IMR-90 (cell line): ENCODE results near the gene QSER1. TPM values are rescaled to one million over a fixed set of nuclear protein-coding genes. Genes with fewer than 3 reads are reported as not detected.

Experiments used
- ATAC-seq: fragments of 200-7000 bp; cut with Tn5 transposase; 2 replicates; pipeline ENCODE4 v1.9.1; 2020; ENCODE audit warnings: low read depth, mild to moderate bottlenecking, moderate library complexity
- BruUV-seq: library from RNA; stranded (reverse); fragments of 400-500 nt; replicated peaks from 2 replicates; lab custom pipeline; 2021; lab: Mats Ljungman, UMichigan
- CTCF ChIA-PET: fragments of 300-600 bp; formaldehyde crosslinking; extraction: SDS; loops from one replicate; lab custom pipeline; 2021; ENCODE audit warnings: antibody characterized with exemption; lab: Yijun Ruan, JAX
- POLR2A ChIA-PET: fragments of 300-600 bp; sonication (Branson Sonifier 250); formaldehyde crosslinking; loops from one replicate; lab custom pipeline; 2022; ENCODE audit warnings: antibody characterized with exemption; ENCODE audit not compliant: unreplicated experiment; lab: Charles Lee
- DNase-seq: peaks from one replicate; pipeline ENCODE4 v3.0.0; 2013
- H2AFZ ChIP-seq: replicated peaks from 2 replicates; pipeline ENCODE3; 2013; ENCODE audit warnings: low read length, mild to moderate bottlenecking; ENCODE audit not compliant: poor library complexity
- H2AK5ac ChIP-seq: 2 replicates; pipeline ENCODE4 v1.6.1; 2013; ENCODE audit warnings: low read depth, low read length, inconsistent platforms
- H2AK9ac ChIP-seq: replicated peaks from 2 replicates; pipeline ENCODE3; 2013; ENCODE audit warnings: mild to moderate bottlenecking, low read depth, low read length, moderate library complexity; ENCODE audit not compliant: poor library complexity
- H2BK120ac ChIP-seq: 2 replicates; pipeline ENCODE4 v1.6.1; 2013; ENCODE audit warnings: low read depth, low read length, inconsistent platforms
- H2BK15ac ChIP-seq: 3 replicates; pipeline ENCODE4 v1.6.1; 2013; ENCODE audit warnings: low read depth, low read length, inconsistent platforms
- H2BK20ac ChIP-seq: 2 replicates; pipeline ENCODE4 v1.6.1; 2013; ENCODE audit warnings: low read depth, mild to moderate bottlenecking, inconsistent platforms, low read length, moderate library complexity
- H2BK5ac ChIP-seq: 2 replicates; pipeline ENCODE4 v1.6.1; 2013; ENCODE audit warnings: mild to moderate bottlenecking, low read depth, low read length, inconsistent platforms; ENCODE audit not compliant: poor library complexity, severe bottlenecking
- H3K14ac ChIP-seq: replicated peaks from 2 replicates; pipeline ENCODE4 v1.6.1; 2013; ENCODE audit warnings: low read depth, low read length, inconsistent platforms
- H3K18ac ChIP-seq: 2 replicates; pipeline ENCODE4 v1.6.1; 2013; ENCODE audit warnings: low read depth, low read length, control low read depth
- H3K23ac ChIP-seq: 2 replicates; pipeline ENCODE4 v1.6.1; 2013; ENCODE audit warnings: low read depth, low read length, inconsistent platforms
- H3K27ac ChIP-seq: 2 replicates; pipeline ENCODE4 v1.5.1; 2013; ENCODE audit warnings: mild to moderate bottlenecking, control low read depth, low read length; ENCODE audit not compliant: insufficient read depth
- H3K27me3 ChIP-seq: 2 replicates; pipeline ENCODE4 v1.6.1; 2013; ENCODE audit warnings: low read length; ENCODE audit not compliant: control insufficient read depth, insufficient read depth
- H3K36me3 ChIP-seq: 2 replicates; pipeline ENCODE4 v1.6.1; 2013; ENCODE audit warnings: low read length, mixed read lengths; ENCODE audit not compliant: control insufficient read depth, insufficient read depth
- H3K4ac ChIP-seq: 2 replicates; pipeline ENCODE4 v1.6.1; 2013; ENCODE audit warnings: low read depth, low read length, inconsistent platforms
- H3K4me1 ChIP-seq: 2 replicates; pipeline ENCODE4 v1.6.1; 2013; ENCODE audit warnings: low read length, mixed read lengths; ENCODE audit not compliant: control insufficient read depth, insufficient read depth
- H3K4me2 ChIP-seq: 2 replicates; pipeline ENCODE4 v1.6.1; 2013; ENCODE audit warnings: low read depth, mild to moderate bottlenecking, control low read depth, low read length, moderate library complexity
- H3K4me3 ChIP-seq: 2 replicates; pipeline ENCODE4 v1.5.1; 2013; ENCODE audit warnings: low read depth, mild to moderate bottlenecking, control low read depth, low read length, moderate library complexity; ENCODE audit not compliant: insufficient read depth
- H3K56ac ChIP-seq: 2 replicates; pipeline ENCODE4 v1.6.1; 2013; ENCODE audit warnings: low read length, inconsistent platforms; ENCODE audit not compliant: insufficient read depth; ENCODE audit errors: extremely low read depth
- H3K79me1 ChIP-seq, 2 experiments: 2 replicates each; pipeline ENCODE4 v1.6.1; 2013; ENCODE audit warnings: low read length in 2 of 2, inconsistent platforms in 1 of 2, low read depth in 1 of 2
- H3K9ac ChIP-seq: 2 replicates; pipeline ENCODE4 v1.6.1; 2013; ENCODE audit warnings: low read depth, low read length, control low read depth
- H3K9me1 ChIP-seq: 2 replicates; pipeline ENCODE4 v1.6.1; 2013; ENCODE audit warnings: low read length, inconsistent platforms; ENCODE audit not compliant: insufficient read depth
- H3K9me3 ChIP-seq: 2 replicates; pipeline ENCODE4 v1.6.1; 2013; ENCODE audit warnings: low read length; ENCODE audit not compliant: control insufficient read depth, insufficient read depth
- H4K20me1 ChIP-seq: 2 replicates; pipeline ENCODE4 v1.6.1; 2013; ENCODE audit warnings: low read length, inconsistent platforms; ENCODE audit not compliant: insufficient read depth
- H4K5ac ChIP-seq: 2 replicates; pipeline ENCODE4 v1.6.1; 2013; ENCODE audit warnings: mild to moderate bottlenecking, low read depth, low read length, control low read depth
- H4K8ac ChIP-seq, 2 experiments: 2 replicates each; pipeline ENCODE4 v1.6.1; 2013; ENCODE audit warnings: low read depth in 2 of 2, low read length in 2 of 2, control low read depth in 1 of 2, inconsistent platforms in 1 of 2
- H4K91ac ChIP-seq: 2 replicates; pipeline ENCODE4 v1.6.1; 2013; ENCODE audit warnings: low read depth, low read length, inconsistent platforms; ENCODE audit not compliant: insufficient read depth
- BHLHE40 ChIP-seq: fragments of 150-350 bp; IDR thresholded peaks from 2 replicates; pipeline ENCODE4 v1.6.1; 2016; ENCODE audit warnings: mild to moderate bottlenecking, low read depth, low read length
- CHD1 ChIP-seq: IDR thresholded peaks from 2 replicates; pipeline ENCODE4 v1.6.1; 2012; ENCODE audit warnings: low read depth, low read length, improper control_type of control experiment
- CTCF ChIP-seq: conservative IDR thresholded peaks from 2 replicates; pipeline ENCODE4 v1.5.1; 2012; ENCODE audit warnings: mild to moderate bottlenecking, low read depth, low read length, improper control_type of control experiment
- FOS ChIP-seq: fragments of 150-350 bp; IDR thresholded peaks from 2 replicates; pipeline ENCODE4 v1.6.1; 2016; ENCODE audit warnings: low read depth, low read length
- MAFK ChIP-seq: IDR thresholded peaks from 2 replicates; pipeline ENCODE4 v1.6.1; 2012; ENCODE audit warnings: low read depth, low read length, improper control_type of control experiment
- RAD21 ChIP-seq: IDR thresholded peaks from 2 replicates; pipeline ENCODE4 v1.6.1; 2012; ENCODE audit warnings: low read length, improper control_type of control experiment
- RFX5 ChIP-seq: IDR thresholded peaks from 2 replicates; pipeline ENCODE4 v1.8.0; 2012; ENCODE audit warnings: low read depth, mild to moderate bottlenecking, low read length, moderate library complexity
- SMC3 ChIP-seq: fragments of 150-350 bp; IDR thresholded peaks from 2 replicates; pipeline ENCODE4 v1.6.1; 2016; ENCODE audit warnings: low read depth, mild to moderate bottlenecking, antibody characterized with exemption, low read length, moderate library complexity
- USF2 ChIP-seq: fragments of 150-350 bp; IDR thresholded peaks from 2 replicates; pipeline ENCODE4 v1.6.1; 2017; ENCODE audit warnings: mild to moderate bottlenecking, antibody characterized with exemption, low read length, low read depth
- dilution Hi-C: fragments of 300-500 bp; cut with HindIII; formaldehyde crosslinking; loops from one replicate; pipeline ENCODE4 v1.14.3; 2018; ENCODE audit warnings: low sequenced_read_pairs; ENCODE audit not compliant: unreplicated experiment
- in situ Hi-C: fragments of 300-500 bp; cut with MboI; formaldehyde crosslinking; loops from 3 replicates; pipeline ENCODE4 v1.14.3; 2019; ENCODE audit warnings: low sequenced_read_pairs, inconsistent platforms, mixed read lengths
- intact Hi-C: fragments of 100-400 bp; cut with micrococcal nuclease; formaldehyde crosslinking; loops from 2 replicates; pipeline ENCODE4 v1.10.0; 2022
- polyA plus RNA-seq, 3 experiments: library from polyadenylated mRNA; depleted of rRNA; stranded (reverse); fragments of >200 nt; gene quantifications; 2 replicates each; pipeline ENCODE4 v1.2.3, GENCODE V29; 2012; ENCODE audit warnings: low replicate concordance in 1 of 3
- total RNA-seq: library from RNA; depleted of rRNA; stranded (reverse); fragments of >200 nt; gene quantifications from 2 replicates; pipeline ENCODE4 v1.2.3, GENCODE V29; 2012
- TF ChIP-seq, protein P1 (sequence below): fragments of 150-350 bp; IDR thresholded peaks from 2 replicates; pipeline ENCODE4 v1.6.1; 2016; ENCODE audit warnings: low read depth, mild to moderate bottlenecking, low read length, moderate library complexity, borderline replicate concordance

QSER1 gene
- total and polyA plus RNA-seq, 2 of the 4 experiments (the other 2 are of a cell fraction): 5.9 to 15.6 TPM

DNA sequence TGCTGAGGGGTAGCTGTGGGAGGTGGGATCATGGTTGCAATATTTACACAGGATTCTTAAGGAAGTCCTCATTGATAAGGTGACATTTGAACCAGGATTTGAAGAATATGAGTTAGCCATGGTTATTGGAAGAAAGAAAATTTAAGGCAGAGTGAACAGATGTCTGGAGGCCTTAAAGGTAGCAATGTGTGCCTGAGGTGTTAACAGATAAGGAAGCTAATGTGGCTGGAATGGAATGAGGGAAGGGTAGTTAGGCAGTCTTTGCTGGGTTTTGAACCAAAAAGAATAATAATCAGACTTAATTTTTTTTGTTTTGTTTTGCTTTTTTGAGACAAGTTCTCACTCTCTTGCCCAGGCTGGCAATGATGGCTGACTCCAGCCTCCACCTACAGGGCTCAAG lies 113.4 kb downstream of the QSER1 start:
- no TSS peak for BruUV-seq
- no peaks in the 10 kb centered on the region for H3K36me3 ChIP-seq
- no peak overlapping the region for H3K23ac ChIP-seq
- no peak overlapping the region for H2AK5ac ChIP-seq
- intact Hi-C loops: no loop called here
- H3K27me3 ChIP-seq: no peaks in the 10 kb centered on the region
- no peak overlapping the region for H3K27ac ChIP-seq
- no peak overlapping the region for H2BK20ac ChIP-seq
- H3K4me3 ChIP-seq: no peak overlapping the region
- H4K91ac ChIP-seq: no peak overlapping the region
- TF ChIP-seq RAD21 (no peak), BHLHE40 (no peak), MAFK (no peak), CHD1 (no peak), CTCF (no peak), FOS (no peak), RFX5 (no peak), SMC3 (no peak), USF2 (no peak)
- TF ChIP-seq, protein P1, sequence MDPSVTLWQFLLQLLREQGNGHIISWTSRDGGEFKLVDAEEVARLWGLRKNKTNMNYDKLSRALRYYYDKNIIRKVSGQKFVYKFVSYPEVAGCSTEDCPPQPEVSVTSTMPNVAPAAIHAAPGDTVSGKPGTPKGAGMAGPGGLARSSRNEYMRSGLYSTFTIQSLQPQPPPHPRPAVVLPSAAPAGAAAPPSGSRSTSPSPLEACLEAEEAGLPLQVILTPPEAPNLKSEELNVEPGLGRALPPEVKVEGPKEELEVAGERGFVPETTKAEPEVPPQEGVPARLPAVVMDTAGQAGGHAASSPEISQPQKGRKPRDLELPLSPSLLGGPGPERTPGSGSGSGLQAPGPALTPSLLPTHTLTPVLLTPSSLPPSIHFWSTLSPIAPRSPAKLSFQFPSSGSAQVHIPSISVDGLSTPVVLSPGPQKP: no peak
- H3K9me1 ChIP-seq: peaks cover 4% of the 10 kb centered on the region
- H3K9me3 ChIP-seq: no peaks in the 10 kb centered on the region
- ChIA-PET POLR2A (no interaction called here), CTCF (no interaction called here)
- H3K14ac ChIP-seq: 0 out of 2 replicates have a peak overlapping the region, but pooled peaks have one; percentile 9
- peaks cover 5% of the 10 kb centered on the region for H3K4me1 ChIP-seq
- H3K18ac ChIP-seq: no peak overlapping the region
- no peak overlapping the region for H3K9ac ChIP-seq
- no peak overlapping the region for H3K4me2 ChIP-seq
- H4K8ac ChIP-seq: no peak overlapping the region
- DNase-seq: no peak
- no peak overlapping the region for H2AFZ ChIP-seq
- no peak overlapping the region for H2BK5ac ChIP-seq
- H4K5ac ChIP-seq: no peak overlapping the region
- in situ Hi-C loops: no loop called here
- H3K56ac ChIP-seq: no peak overlapping the region
- H4K20me1 ChIP-seq: no peaks in the 10 kb centered on the region
- no peak overlapping the region for H2BK120ac ChIP-seq
- H2AK9ac ChIP-seq: no peak overlapping the region
- no peaks in the 10 kb centered on the region for H3K79me1 ChIP-seq
- H2BK15ac ChIP-seq: no peak overlapping the region; the same call in 2 of the 3 replicates
- dilution Hi-C loops: no loop called here
- no peak for ATAC-seq
- no peak overlapping the region; the same call in 1 of the 2 replicates for H3K4ac ChIP-seq
